Ovary (tissue), 3 donors: Measurements from ENCODE around the gene CACNA1A.

Experiments used
- POLR2A ChIP-seq: fragments of 450-650 bp; IDR thresholded peaks from one replicate; pipeline ENCODE4 v1.6.1; 2017; ENCODE audit warnings: antibody characterized with exemption, mild to moderate bottlenecking, moderate library complexity
- TF ChIP-seq, protein P1 (sequence below), 3 donors: fragments of 450-650 bp in 2 of 3; fragments of 200-600 bp in 1 of 3; IDR thresholded peaks; one replicate each; pipeline versions ENCODE4 v1.5.1 to v1.8.0; 2016 to 2022; ENCODE audit warnings: antibody characterized with exemption in 3 of 3, mild to moderate bottlenecking in 1 of 3
- donor health status: DM: no; HTN: no; CAD: no.

DNA sequence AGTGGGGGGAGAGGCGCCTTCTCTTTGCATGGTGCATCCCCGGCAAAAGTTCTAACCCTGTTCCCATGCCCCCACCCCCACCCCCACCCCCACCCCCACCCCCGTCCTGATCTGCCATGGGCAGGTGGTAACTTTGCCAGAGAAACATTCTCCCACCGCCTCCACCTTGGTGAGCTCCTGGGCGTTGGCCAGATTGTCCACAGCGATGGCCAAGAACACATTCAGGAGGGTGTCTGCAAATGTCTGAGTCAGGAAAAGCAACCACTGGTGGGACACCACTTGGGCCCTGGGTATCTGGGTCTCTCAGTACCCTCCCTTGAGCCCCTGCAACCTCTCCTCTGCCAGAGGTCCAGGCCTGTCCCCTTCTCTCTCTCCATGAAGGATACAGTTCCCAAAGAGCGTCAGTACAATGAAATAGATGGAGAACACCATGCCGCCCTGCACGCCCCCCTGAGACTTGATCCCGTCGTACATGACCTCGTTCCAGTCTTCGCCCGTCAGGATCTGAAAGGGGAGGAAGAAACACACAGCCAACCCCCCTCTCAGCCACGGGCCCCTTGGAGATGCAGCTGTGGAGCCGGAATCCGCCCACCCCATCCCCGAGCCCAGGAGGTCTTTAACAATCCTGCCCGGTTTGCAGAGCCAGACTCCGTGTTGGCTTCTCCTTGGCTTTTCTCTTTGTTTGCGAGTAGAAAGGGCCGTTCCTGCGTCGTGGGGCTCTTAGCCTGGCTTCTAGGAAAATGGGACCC lies 202.7 kb downstream of the CACNA1A start:
- TF ChIP-seq POLR2A, result no peak
- TF ChIP-seq, protein P1, sequence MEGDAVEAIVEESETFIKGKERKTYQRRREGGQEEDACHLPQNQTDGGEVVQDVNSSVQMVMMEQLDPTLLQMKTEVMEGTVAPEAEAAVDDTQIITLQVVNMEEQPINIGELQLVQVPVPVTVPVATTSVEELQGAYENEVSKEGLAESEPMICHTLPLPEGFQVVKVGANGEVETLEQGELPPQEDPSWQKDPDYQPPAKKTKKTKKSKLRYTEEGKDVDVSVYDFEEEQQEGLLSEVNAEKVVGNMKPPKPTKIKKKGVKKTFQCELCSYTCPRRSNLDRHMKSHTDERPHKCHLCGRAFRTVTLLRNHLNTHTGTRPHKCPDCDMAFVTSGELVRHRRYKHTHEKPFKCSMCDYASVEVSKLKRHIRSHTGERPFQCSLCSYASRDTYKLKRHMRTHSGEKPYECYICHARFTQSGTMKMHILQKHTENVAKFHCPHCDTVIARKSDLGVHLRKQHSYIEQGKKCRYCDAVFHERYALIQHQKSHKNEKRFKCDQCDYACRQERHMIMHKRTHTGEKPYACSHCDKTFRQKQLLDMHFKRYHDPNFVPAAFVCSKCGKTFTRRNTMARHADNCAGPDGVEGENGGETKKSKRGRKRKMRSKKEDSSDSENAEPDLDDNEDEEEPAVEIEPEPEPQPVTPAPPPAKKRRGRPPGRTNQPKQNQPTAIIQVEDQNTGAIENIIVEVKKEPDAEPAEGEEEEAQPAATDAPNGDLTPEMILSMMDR (IDR thresholded peaks at IDR 0.05), result no peak
